HL-60/S4 treated with phorbol 12-myristate 13-acetate at 8.2 ng/mL for 4 days and 3 days (cell line): ENCODE measurements around the gene PROB1.
"Not testable (repeated sequence)": the region's sequence is repeated elsewhere in the genome, so short reads cannot be mapped to it uniquely, and the experiment has no call there.

ENCODE experiments used
- in situ Hi-C: fragments of 300-500 bp; cut with MboI; formaldehyde crosslinking; loops from 2 replicates; pipeline ENCODE4 v1.15.0; 2022; ENCODE audit warnings: low sequenced_read_pairs

Gene PROB1

GRCh38 chr5:139393497-139394122 is 1.3 kb downstream of the PROB1 start:
- in situ Hi-C loops, result no loop called here

- in situ Hi-C loops, result no loop called here
Measured at GRCh38 chr5:139392678-139393496, 2.0 kb downstream of the PROB1 start.

- in situ Hi-C loops, result no loop called here
Measured at GRCh38 chr5:139392324-139392677, 2.6 kb downstream of the PROB1 start.

- in situ Hi-C loops, result no loop called here
Measured at GRCh38 chr5:139391570-139392323, 3.2 kb downstream of the PROB1 start.

DNA sequence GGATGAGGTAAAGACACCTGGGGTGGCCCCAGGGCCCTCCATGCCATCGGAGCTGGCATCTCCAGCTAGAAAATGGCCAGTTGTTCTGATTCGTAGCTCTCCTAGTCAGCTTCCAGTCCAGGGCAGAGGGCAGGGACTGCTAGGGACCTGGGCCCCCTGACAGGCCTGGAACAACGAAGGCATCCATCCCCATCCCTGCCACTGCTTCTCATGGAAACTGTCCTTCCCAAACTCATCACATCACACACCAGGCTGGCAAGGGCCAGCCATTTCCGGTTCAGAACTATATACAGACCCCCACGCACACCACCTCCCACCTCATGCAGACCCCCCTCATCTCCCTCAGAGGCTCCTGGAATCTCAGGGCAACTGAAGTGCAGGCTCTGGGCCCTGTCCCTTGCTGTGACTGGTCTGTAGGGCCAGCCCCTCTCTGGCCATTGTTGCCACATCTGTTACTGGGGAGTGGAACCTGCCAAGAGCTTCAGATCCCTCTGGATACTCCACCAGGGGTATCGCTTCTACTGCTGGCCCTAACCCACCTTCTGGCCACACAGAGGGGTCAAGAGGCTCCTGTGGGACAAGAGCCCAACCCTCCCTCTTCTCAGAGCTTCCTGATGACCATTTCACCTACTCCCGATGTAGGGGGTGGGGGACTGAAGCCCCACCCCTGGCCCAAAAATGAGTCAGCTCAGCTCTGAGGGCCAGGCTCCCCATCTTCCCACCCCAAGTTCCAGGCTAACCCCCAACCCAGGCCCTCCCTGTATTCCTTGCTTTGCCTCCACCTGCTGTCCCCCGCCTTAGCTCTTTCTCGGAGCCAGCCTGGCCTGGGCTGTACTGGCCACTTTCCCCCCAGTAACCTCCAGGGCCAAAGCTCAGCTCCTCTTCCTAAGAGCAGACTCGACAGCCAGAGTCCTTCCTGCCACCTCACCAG is 4.0 kb downstream of the PROB1 start:
- in situ Hi-C loops, result no loop called here

DNA sequence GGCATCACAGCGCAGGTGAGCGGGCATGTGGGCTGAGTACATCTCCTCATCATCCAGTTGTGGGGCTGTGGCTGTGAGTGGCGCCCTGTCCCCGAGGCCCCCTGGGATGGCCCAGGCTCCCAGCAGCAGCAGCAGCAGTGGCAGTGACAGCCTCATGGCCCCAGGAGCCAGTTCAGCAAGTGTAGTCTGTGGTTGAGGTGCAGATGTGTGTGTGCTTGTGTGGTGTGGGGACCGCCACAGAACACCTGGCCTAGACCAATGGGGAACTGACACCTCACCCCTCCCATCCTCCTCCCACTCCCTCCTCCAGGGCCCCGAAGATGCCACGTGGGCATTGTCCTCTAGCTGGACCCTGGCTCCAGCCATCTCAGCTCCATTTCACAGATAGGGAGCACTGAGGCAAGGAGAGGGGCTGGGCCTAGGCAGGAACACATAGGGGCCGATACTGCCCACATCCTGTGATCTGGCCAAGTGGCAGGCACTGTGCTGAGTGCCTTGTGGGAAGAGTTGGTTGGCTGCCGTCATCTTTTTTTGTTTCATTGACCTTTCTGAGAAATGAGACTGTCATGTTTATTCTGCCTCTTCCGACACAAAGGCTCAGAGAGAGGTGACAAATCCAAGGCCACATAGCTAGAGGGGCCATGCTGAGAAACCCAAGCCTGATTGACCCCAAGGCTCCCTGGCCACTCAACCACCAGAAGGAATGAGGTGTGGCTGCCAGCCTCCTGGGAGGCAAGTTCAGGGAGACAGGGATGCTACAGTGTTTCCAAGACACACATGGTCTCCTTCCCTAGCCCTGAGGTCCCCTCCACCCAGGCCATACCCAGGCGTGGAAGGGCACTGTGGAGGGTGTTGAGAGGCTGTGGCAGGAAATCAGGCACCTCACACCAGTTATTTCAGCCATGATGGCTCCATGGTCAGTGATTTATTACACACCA is 4.9 kb downstream of the PROB1 start, which contains the start of gene MZB1:
MZB1 (minus strand) TSS at position 213 of the 938 bp plus-strand sequence; CDS start at position 156, 57 bp downstream.
- in situ Hi-C loops, result no loop called here

DNA sequence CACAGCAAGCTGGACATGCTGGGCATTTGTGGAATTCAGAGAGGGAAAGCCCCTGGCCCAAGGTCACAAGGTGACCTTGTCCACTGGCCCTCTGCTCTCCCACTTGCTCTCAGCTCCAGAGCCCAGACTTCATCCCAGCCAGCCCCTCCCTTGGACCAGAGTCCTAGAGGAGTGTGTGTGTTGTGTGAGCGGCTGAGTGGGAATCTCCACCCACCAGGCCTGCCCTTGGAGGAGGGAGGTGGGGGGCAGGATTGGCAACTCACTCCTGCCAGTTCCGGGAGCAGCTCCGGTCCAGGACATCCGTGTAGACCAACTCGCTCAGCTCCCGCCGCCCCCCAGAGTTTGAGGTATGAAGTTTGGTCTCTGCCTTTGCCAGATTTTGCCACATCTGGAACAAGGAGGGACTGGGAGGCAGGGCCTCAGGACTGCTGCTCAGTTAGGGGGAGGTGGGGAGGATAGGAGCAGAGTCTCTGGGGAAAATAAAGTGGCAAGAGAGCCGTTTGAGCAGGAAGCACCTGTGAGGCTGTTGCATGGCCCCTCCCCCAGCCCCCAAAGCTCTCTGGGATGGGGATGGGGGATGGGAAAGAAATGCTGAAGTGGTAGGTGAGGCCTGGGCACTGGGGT is 6.6 kb downstream of the PROB1 start:
- in situ Hi-C loops, result no loop called here

DNA sequence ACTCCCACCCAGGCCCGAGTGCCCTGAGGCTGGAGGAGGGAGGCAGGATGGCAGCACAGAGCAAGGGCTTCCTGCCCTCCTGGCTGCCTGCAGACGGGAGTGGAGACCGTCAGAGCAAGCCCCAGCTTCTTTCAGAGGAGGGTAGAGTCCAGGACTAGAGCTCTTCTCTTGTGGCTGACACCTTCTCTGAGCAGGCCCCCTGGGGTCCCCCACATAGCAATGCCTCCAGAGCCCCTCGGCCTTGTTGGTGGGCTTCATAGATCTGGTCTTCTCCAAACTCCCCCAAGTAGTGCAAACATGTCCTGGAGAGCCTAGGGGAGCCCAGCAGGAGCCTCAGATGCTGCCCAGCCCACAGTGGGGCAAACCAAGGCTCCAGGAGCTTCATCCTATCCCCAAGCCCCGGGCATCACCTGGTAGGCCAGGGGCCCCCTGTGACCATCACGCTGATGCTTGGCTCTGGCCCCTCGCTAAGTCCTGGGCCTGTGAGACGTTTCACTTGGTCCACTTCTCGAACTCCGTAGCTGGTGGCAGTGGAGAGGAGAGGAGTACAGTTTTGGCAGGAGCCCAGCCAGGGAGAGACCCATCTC is 7.2 kb downstream of the PROB1 start:
- in situ Hi-C loops, result no loop called here

DNA sequence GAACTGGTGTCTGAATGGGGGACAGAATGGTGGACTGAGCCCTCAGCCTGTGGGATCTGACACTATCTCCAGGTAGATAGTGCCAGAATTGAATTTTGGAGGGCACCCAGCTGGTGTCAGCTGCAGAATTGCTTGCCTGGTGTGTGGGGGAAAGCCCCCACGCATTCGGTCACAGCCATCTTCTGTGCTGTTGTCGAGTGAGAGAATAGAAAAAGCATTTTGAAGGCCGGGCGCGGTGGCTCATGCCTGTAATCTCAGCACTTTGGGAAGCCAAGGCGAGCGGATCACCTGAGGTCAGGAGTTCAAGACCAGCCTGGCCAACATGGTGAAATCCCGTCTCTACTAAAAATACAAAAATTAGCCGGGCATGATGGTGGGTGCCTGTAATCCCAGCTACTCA is 7.9 kb downstream of the PROB1 start:
- in situ Hi-C loops, result not testable (repeated sequence)

DNA sequence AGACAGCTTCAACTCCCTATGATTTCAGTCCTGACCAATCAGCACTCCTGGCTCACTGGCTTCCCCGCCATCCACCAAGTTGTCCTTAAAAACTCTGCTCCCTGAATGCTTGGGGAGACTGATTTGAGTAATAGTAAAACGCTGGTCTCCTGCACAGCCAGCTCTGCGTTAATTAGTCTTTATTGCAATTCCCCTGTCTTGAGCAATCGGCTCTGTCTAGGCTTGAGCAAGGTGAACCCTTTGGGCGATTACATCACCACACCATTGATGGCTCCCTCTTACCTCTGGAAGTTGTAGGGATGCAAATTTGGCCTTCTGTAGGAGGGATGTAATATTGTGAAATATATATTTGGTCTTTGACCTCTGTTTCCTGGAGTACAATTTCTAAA is 8.9 kb downstream of the PROB1 start:
- in situ Hi-C loops, result no loop called here

DNA sequence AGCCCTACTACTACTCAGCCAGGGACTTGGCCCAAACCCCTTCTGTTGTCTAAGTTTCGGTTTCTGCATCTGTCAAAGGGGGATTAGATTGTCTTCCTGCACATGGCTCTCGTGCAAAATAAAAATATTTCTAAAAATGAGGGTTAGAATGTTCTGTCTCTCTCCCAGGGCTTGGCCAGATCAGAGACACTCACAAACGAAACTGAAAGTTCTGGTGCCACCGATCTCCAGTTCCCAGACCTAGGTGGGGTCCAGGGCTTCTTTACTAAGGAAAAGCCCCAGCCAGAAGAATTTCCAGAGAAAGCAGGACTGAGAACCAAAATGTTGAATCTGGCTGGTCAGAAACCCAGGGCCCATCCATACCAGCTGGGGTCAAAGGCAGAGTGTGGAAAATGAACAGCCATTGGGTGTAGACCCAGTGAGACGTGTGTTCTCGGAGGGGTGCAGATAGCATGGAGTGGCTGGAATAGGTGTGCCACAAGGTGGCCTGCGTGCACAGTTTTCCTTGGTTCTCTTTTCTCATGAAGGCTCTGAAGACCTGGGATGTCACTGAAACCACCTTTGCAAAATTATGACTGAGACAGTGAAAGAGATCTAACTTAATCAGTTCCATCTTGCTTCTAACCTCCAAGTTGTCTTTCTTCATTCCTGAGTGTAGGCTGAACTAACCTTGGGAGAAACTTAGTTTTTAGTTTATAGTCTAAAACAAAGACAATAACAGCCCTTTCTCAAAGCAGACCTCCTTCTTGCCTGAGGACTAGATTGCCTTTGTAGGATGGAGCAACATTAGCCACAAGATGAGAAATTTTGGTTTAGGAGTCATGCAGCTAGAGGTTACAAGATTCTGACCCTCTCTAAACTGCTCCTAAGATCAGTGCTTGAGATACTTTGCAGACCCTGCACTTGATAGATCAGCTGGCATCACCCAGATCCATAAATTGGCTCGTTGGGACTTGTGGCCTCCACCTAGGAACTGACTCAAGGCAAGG is 9.5 kb downstream of the PROB1 start:
- in situ Hi-C loops, result no loop called here

DNA sequence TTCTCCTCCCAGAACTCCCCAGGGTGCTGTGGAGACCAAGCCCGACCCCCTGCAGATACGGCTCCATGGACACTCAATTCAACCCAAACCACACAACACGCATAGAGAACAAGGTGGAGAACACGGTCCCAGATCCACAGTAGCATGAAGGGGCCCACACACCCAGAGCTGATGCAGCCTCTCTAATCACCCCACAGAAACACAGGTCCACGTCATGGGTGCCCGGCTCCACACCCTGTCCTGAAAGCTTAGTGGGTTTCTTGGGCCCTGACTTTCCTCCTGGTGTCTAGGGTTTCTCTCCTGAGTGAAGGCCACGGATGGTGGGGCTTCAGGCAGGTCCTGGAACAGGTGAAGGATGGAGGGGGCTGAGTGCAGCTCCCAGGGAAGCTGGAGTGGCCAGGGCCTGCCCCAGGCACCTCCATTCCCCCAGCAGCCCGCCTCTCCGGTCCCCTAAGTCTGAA is 10.3 kb downstream of the PROB1 start:
- in situ Hi-C loops, result no loop called here

DNA sequence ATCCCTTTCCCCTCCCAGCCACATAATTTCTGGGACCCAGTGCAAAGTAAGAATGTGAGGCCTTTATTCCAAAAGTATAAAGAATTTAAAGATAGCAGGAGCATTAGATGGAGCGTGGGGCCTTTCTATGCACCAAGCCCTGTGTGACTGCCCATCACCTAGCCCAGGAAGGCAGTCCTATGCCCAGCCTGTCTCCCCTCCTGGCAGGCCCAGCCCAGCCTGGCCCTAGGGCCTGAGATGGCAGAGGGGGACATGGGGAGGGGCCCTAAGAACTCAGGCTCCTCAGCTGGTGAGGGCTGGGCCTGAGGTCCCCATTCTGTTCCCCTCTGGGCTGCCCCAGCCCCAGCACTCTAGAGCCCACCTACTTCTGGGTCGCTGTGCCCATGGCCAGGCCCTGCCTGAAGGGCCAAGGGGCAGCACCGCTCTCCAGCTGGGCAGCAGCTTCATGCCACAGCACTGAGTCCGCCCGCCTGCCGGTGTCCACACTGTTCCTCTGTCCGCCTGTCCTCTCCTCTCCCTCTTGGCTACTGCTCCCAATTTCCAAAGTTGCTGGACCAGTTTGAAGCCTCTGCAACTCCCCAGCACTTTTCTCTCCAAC is 10.8 kb downstream of the PROB1 start:
- in situ Hi-C loops, result no loop called here

- in situ Hi-C loops, result no loop called here
Measured at GRCh38 chr5:139383275-139383992, 11.5 kb downstream of the PROB1 start, which contains the start of gene SLC23A1. Gene SLC23A1, minus strand, starts transcription at chr5:139383297. Its CDS starts 44 bp downstream, at chr5:139383253.

DNA sequence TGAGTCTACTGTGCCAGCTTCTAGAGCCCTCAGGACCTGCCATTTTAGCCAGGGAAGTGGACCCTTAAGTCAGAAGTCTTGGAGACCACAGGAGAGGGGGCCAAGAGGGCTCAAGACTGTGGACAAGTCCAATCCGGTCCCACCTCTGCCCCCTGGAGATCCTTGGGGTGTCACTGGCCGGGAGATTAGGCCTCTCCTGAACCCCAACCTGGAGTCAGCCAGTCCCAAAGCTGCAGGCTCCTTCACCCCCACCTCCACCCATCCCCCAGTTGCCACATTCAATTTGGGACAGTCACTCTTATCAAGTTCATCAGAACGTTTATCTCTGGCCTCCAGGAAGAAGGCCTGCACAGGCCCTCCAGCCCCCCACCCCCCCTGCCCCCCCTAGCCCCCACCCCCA is 12.1 kb downstream of the PROB1 start:
- in situ Hi-C loops, result no loop called here
